ENCODE data around the gene HSPH1. TPM values are rescaled to one million over a fixed set of nuclear protein-coding genes. Genes with fewer than 3 reads are reported as not detected.

The HSPH1 gene
- total and polyA plus RNA-seq, 2 of the 8 experiments (the other 6 are each of a cell fraction or from before 2014, with no cell fraction given) = 14.2 to 145 TPM

DNA sequence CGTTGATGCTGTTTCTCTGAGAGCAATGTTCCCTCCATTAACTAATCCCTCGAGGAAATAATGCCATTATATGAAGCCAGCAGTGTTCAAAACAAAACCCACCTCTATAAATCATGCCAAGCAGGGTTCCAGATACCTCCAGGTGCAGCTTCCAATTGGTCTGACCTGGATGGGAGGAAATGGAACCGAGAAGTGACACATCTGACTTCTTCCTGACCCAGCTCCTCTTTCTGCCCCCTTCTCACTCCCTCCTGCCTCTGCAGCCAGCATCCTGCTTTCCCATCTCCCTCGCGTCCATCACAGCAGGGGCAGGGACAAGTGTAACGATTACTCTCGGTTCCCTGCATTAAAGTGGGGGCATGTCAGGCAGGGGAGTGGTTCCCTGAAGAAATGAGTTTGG lies 37.5 kb downstream of the HSPH1 start:
- no peak overlapping the region for H3K9ac ChIP-seq (replicated peaks in 1 of 4; ENCODE audit: extremely low read depth in 1 of 4, low read depth in 3 of 4, low read length in 3 of 4)
- H3K56ac ChIP-seq (replicated peaks; ENCODE audit: insufficient read length, low read depth, low read length) = no peak overlapping the region
- no peaks in the 10 kb centered on the region for H3K9me3 ChIP-seq (ENCODE audit: insufficient read depth in 2 of 2, low read depth in 1 of 2, low read length in 1 of 2)
- peaks cover 0 to 4% (median under 1%) of the 10 kb centered on the region in 4 experiments; a peak in 1 of 7 replicates for H3K4me1 ChIP-seq (replicated peaks in 1 of 4; ENCODE audit: control insufficient read depth in 3 of 4, insufficient read depth in 4 of 4, low read length in 3 of 4)
- no peak overlapping the region for H2BK20ac ChIP-seq (ENCODE audit: low read length)
- H3K36me3 ChIP-seq (ENCODE audit: control insufficient read depth in 2 of 4, insufficient read depth in 4 of 4, low read length in 3 of 4) = no peaks in the 10 kb centered on the region
- H3K23ac ChIP-seq (ENCODE audit: insufficient read length) = no peak overlapping the region
- no peak overlapping the region for H4K91ac ChIP-seq (replicated peaks; ENCODE audit: insufficient read length, low read length)
- no peak overlapping the region for H3K4me2 ChIP-seq (ENCODE audit: insufficient read depth in 1 of 2, low read depth in 2 of 2, low read length in 2 of 2)
- H3K27me3 ChIP-seq (replicated peaks in 1 of 4; ENCODE audit: control insufficient read depth in 3 of 4, extremely low read depth in 1 of 4, insufficient read depth in 3 of 4, low read length in 3 of 4) = no peaks in the 10 kb centered on the region
- H4K5ac ChIP-seq (ENCODE audit: insufficient read length, low read depth, low read length) = no peak overlapping the region
- no peak overlapping the region for H2AK5ac ChIP-seq (ENCODE audit: low read depth, low read length)
- H2BK5ac ChIP-seq (ENCODE audit: low read depth, low read length) = no peak overlapping the region
- H2BK15ac ChIP-seq (ENCODE audit: low read length) = no peak overlapping the region
- H3K4ac ChIP-seq (replicated peaks; ENCODE audit: insufficient read length, low read depth, low read length) = no peak overlapping the region
- H3K27ac ChIP-seq (ENCODE audit: low read depth, low read length) = no peak overlapping the region
- H2AFZ ChIP-seq (ENCODE audit: low read length) = no peak overlapping the region
- H3K79me2 ChIP-seq (ENCODE audit: control insufficient read depth in 1 of 2, insufficient read depth in 2 of 2, low read length in 2 of 2) = no peaks in the 10 kb centered on the region
- H4K8ac ChIP-seq (ENCODE audit: extremely low read depth, insufficient read depth, low read length) = no peak overlapping the region
- TF ChIP-seq GTF2F1 (IDR thresholded peaks at IDR 0.05; ENCODE audit: borderline replicate concordance, low read depth, low read length) = no peak
- TF ChIP-seq BCL11A (IDR thresholded peaks at IDR 0.05; ENCODE audit: low read depth in 2 of 2, low read length in 2 of 2) = no peak
- TF ChIP-seq CHD1 (IDR thresholded peaks at IDR 0.05; ENCODE audit: low read depth, low read length) = no peak
- no peak for TF ChIP-seq SRF (IDR thresholded peaks at IDR 0.05; ENCODE audit: low read depth, low read length)
- TF ChIP-seq, protein P1, sequence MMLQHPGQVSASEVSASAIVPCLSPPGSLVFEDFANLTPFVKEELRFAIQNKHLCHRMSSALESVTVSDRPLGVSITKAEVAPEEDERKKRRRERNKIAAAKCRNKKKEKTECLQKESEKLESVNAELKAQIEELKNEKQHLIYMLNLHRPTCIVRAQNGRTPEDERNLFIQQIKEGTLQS (IDR thresholded peaks at IDR 0.05; ENCODE audit: insufficient read depth, low read depth, low read length) = no peak
- no peak for TF ChIP-seq POU5F1 (IDR thresholded peaks at IDR 0.05; ENCODE audit: low read depth, low read length)
- no peak for TF ChIP-seq CTBP2 (IDR thresholded peaks at IDR 0.05; ENCODE audit: borderline replicate concordance, insufficient read depth, insufficient read length, low read length)
- TF ChIP-seq KDM1A (IDR thresholded peaks at IDR 0.05; ENCODE audit: borderline replicate concordance, low read length) = no peak
- no peak for TF ChIP-seq RFX5 (IDR thresholded peaks at IDR 0.05; ENCODE audit: borderline replicate concordance, low read depth, low read length)
- no peak for TF ChIP-seq RXRA (IDR thresholded peaks at IDR 0.05; ENCODE audit: insufficient read depth, low read depth, low read length)
- no peak for TF ChIP-seq TAF7 (optimal IDR thresholded peaks at IDR 0.05; ENCODE audit: borderline replicate concordance, low read depth, low read length)
- no peak for TF ChIP-seq POLR2A (IDR thresholded peaks at IDR 0.05; ENCODE audit: control extremely low read depth in 1 of 2, low read depth in 2 of 2, low read length in 2 of 2)
- no peaks in the 10 kb centered on the region for H4K20me1 ChIP-seq (replicated peaks in 1 of 2; ENCODE audit: control insufficient read depth in 1 of 2, insufficient read depth in 2 of 2, low read length in 2 of 2)
- no peak overlapping the region for H3K4me3 ChIP-seq (ENCODE audit: extremely low read depth in 1 of 4, insufficient read depth in 2 of 4, low read depth in 3 of 4, low read length in 4 of 4)
- no peaks in the 10 kb centered on the region for H3K79me1 ChIP-seq (ENCODE audit: low read depth, low read length)
- POLR2A ChIA-PET (ENCODE audit: partially characterized antibody) = no interaction called here
- CTCF ChIA-PET (ENCODE audit: partially characterized antibody) = interaction anchor here (0.8 to 1.8 kb wide), 3 partner anchors 16 to 20 kb away, joined by 3 to 4 read pairs (median 4); no protein-coding TSS in a partner anchor
- WGBS, 2 experiments (ENCODE audit: extremely low coverage in 1 of 2, insufficient coverage in 1 of 2, insufficient read length in 1 of 2, insufficient replicate concordance in 2 of 2, low coverage in 1 of 2, low lambda C conversion rate in 2 of 2, missing lambda C conversion rate in 1 of 2) = 73% methylated on average over 7 of the region's 7 CpGs; no CpG with 5 or more reads in 1 of the 2 experiments
- no peak overlapping the region for H2BK120ac ChIP-seq (replicated peaks; ENCODE audit: low read depth, low read length)
- no peaks in the 10 kb centered on the region; the same call in 1 of the 2 replicates for H3K23me2 ChIP-seq (ENCODE audit: low read depth, low read length)
- DNase-seq (ENCODE audit: low read depth in 1 of 2, low spot score in 2 of 2) (no peak), FAIRE-seq (no peak)
- H3K18ac ChIP-seq (ENCODE audit: extremely low read depth, low read length) = no peak overlapping the region
- H3K14ac ChIP-seq (ENCODE audit: insufficient read length) = no peak overlapping the region
- no peak overlapping the region for H2BK12ac ChIP-seq (ENCODE audit: low read depth, low read length)

All from H1 (cell line).